Left kidney (tissue), 2 donors: Measurements from ENCODE around the gene OR2V1. TPM values are rescaled to one million over a fixed set of nuclear protein-coding genes. Genes with fewer than 3 reads are reported as not detected.
"Not testable (repeated sequence)": the region's sequence is repeated elsewhere in the genome, so short reads cannot be mapped to it uniquely, and the experiment has no call there.

Source experiments
- DNase-seq: peaks from one replicate; pipeline ENCODE4 v3.0.0-alpha.2; 2013
- polyA plus RNA-seq: library from polyadenylated mRNA; unstranded; fragments of 120-200 nt; gene quantifications from one replicate; pipeline ENCODE4 v1.2.1, GENCODE V29; 2013; ENCODE audit not compliant: insufficient read length

Gene OR2V1
- polyA plus RNA-seq, 1 donor, result not detected

GRCh38 chr5:181160152-181160754 is 29.3 kb upstream of the OR2V1 start:
- no peak for DNase-seq

GRCh38 chr5:181159286-181160151 is 28.6 kb upstream of the OR2V1 start:
- DNase-seq, result peak; percentile 73

GRCh38 chr5:181158869-181159268 is 27.9 kb upstream of the OR2V1 start:
- no peak for DNase-seq

- DNase-seq, result no peak
These were observed 25.8 kb upstream of the OR2V1 start for GRCh38 chr5:181156758-181157157.

GRCh38 chr5:181153814-181154213 is 22.8 kb upstream of the OR2V1 start:
- DNase-seq, result no peak

- DNase-seq, result no peak
These were observed 21.4 kb upstream of the OR2V1 start for GRCh38 chr5:181152406-181152805.

- no peak for DNase-seq
These were observed 20.2 kb upstream of the OR2V1 start for GRCh38 chr5:181151146-181151545.

- DNase-seq, result no peak
These were observed 19.1 kb upstream of the OR2V1 start for GRCh38 chr5:181149806-181150733.

GRCh38 chr5:181149355-181149754 is 18.4 kb upstream of the OR2V1 start:
- no peak for DNase-seq

GRCh38 chr5:181146927-181147636 is 16.1 kb upstream of the OR2V1 start, which contains the start of gene OR2V2:
Gene OR2V2 (plus strand): TSS chr5:181147586. CDS start chr5:181154943, 7,357 bp downstream.
- not testable (repeated sequence) for DNase-seq

- no peak for DNase-seq
These were observed 14.2 kb upstream of the OR2V1 start for GRCh38 chr5:181145133-181145532.

GRCh38 chr5:181142054-181142453 is 11.1 kb upstream of the OR2V1 start:
- DNase-seq, result no peak

- no peak for DNase-seq
These were observed 9.8 kb upstream of the OR2V1 start for GRCh38 chr5:181140766-181141165.

GRCh38 chr5:181138258-181138657 is 7.3 kb upstream of the OR2V1 start:
- DNase-seq, result no peak

- DNase-seq, result no peak
These were observed 5.5 kb upstream of the OR2V1 start for GRCh38 chr5:181136361-181136955.

GRCh38 chr5:181134259-181134658 is 3.3 kb upstream of the OR2V1 start:
- DNase-seq, result no peak

GRCh38 chr5:181133610-181134231 is 2.8 kb upstream of the OR2V1 start:
- DNase-seq, result no peak

GRCh38 chr5:181133083-181133482 is 2.1 kb upstream of the OR2V1 start:
- DNase-seq, result no peak

- no peak for DNase-seq
These were observed 545 bp upstream of the OR2V1 start for GRCh38 chr5:181131514-181131913.

- not testable (repeated sequence) for DNase-seq
These were observed 888 bp downstream of the OR2V1 start for GRCh38 chr5:181130081-181130480.

- DNase-seq, result no peak
These were observed 1.4 kb downstream of the OR2V1 start for GRCh38 chr5:181129601-181130000.
